Fibroblast of lung (primary cell): ENCODE measurements around the gene DCAF17. TPM values are rescaled to one million over a fixed set of nuclear protein-coding genes. Genes with fewer than 3 reads are reported as not detected.

Experiments
- DNase-seq, 2 donors: peaks; one replicate each; pipeline versions ENCODE4 v3.0.0 to v3.0.0-alpha.2; 2010; ENCODE audit warnings: low read depth in 2 of 2
- H2AFZ ChIP-seq: 2 replicates; pipeline ENCODE4 v1.5.1; 2012; ENCODE audit warnings: low read length, control low read depth, inconsistent platforms
- H3K27ac ChIP-seq: 2 replicates; pipeline ENCODE4 v1.5.1; 2011; ENCODE audit warnings: low read length, control low read depth; ENCODE audit not compliant: insufficient read depth
- H3K27me3 ChIP-seq: 2 replicates; pipeline ENCODE4 v1.5.1; 2011; ENCODE audit warnings: mild to moderate bottlenecking, low read length; ENCODE audit not compliant: control insufficient read depth, insufficient read depth
- H3K36me3 ChIP-seq: 2 replicates; pipeline ENCODE4 v1.5.1; 2011; ENCODE audit warnings: low read length; ENCODE audit not compliant: control insufficient read depth, insufficient read depth
- H3K4me1 ChIP-seq: 2 replicates; pipeline ENCODE4 v1.5.1; 2011; ENCODE audit warnings: low read length; ENCODE audit not compliant: control insufficient read depth, insufficient read depth; ENCODE audit errors: extremely low read depth
- H3K4me2 ChIP-seq: 2 replicates; pipeline ENCODE4 v1.5.1; 2011; ENCODE audit warnings: low read length, control low read depth; ENCODE audit not compliant: insufficient read depth; ENCODE audit errors: extremely low read depth
- H3K4me3 ChIP-seq, 4 experiments: fragments of 200-600 bp in 1 of 4; sonication (generic) in 1 of 4; replicated peaks in 1 of 4; 2 replicates each; pipeline ENCODE4 v1.5.1; 2011 to 2016; ENCODE audit warnings: low read length in 4 of 4, low read depth in 3 of 4, mild to moderate bottlenecking in 3 of 4, control low read depth in 2 of 4, inconsistent platforms in 1 of 4, mixed read lengths in 1 of 4; ENCODE audit not compliant: insufficient read depth in 1 of 4; ENCODE audit errors: control extremely low read depth in 1 of 4
- H3K79me2 ChIP-seq: 2 replicates; pipeline ENCODE4 v1.5.1; 2012; ENCODE audit warnings: mild to moderate bottlenecking, low read length, inconsistent platforms; ENCODE audit not compliant: control insufficient read depth, insufficient read depth
- H3K9ac ChIP-seq: 2 replicates; pipeline ENCODE4 v1.5.1; 2011; ENCODE audit warnings: mild to moderate bottlenecking, low read length, control low read depth; ENCODE audit not compliant: insufficient read depth
- H3K9me3 ChIP-seq: 2 replicates; pipeline ENCODE4 v1.5.1; 2012; ENCODE audit warnings: low read depth, low read length; ENCODE audit not compliant: control insufficient read depth, insufficient read depth
- H4K20me1 ChIP-seq: 2 replicates; pipeline ENCODE4 v1.5.1; 2011; ENCODE audit warnings: low read length; ENCODE audit not compliant: control insufficient read depth, insufficient read depth; ENCODE audit errors: extremely low read depth
- CTCF ChIP-seq, 2 donors: IDR thresholded peaks in 1 of 2; conservative IDR thresholded peaks in 1 of 2; 1 replicate in 1 of 2; 2 replicates in 1 of 2; pipeline ENCODE4 v1.5.1; 2011 to 2012; ENCODE audit warnings: low read length in 2 of 2, control low read depth in 1 of 2, inconsistent platforms in 1 of 2, low read depth in 1 of 2, mild to moderate bottlenecking in 1 of 2
- EZH2 ChIP-seq: IDR thresholded peaks from 2 replicates; pipeline ENCODE4 v1.5.1; 2012; ENCODE audit warnings: low read length, control low read depth, mild to moderate bottlenecking; ENCODE audit errors: missing control alignments
- polyA plus RNA-seq, 2 donors: library from polyadenylated mRNA; depleted of rRNA in 1 of 2; stranded (reverse) in 1 of 2; unstranded in 1 of 2; fragments of >200 nt; gene quantifications; 2 replicates each; pipeline ENCODE4 v1.2.1, GENCODE V29; 2011 to 2012; ENCODE audit warnings: missing spikeins in 1 of 2
- total RNA-seq: library from RNA; depleted of rRNA; stranded (reverse); fragments of >200 nt; gene quantifications from 2 replicates; pipeline ENCODE4 v1.2.1, GENCODE V29; 2014

DCAF17 gene
- total and polyA plus RNA-seq, 2 donors (not counting 1 experiment from before 2014, with no cell fraction given): 10.2 to 30.6 TPM

- Histone ChIP-seq H3K4me1 (no peaks in the 10 kb centered on the region), H3K9ac (no peak overlapping the region), H3K27ac (no peak overlapping the region), H2AFZ (no peak overlapping the region), H3K36me3 (no peaks in the 10 kb centered on the region), H3K9me3 (no peaks in the 10 kb centered on the region), H3K4me3 (no peak overlapping the region), H3K79me2 (no peaks in the 10 kb centered on the region), H3K4me2 (no peak overlapping the region), H4K20me1 (no peaks in the 10 kb centered on the region), H3K27me3 (no peaks in the 10 kb centered on the region)
- TF ChIP-seq EZH2: no peak
- no peak for TF ChIP-seq CTCF (conservative IDR thresholded peaks at IDR 0.05 in 1 of 2, IDR thresholded peaks at IDR 0.05 in 1 of 2; ENCODE audit: low read depth in 1 of 2, low read length in 2 of 2)
- DNase-seq: peak in 1 of 2 donors; percentile 46
Measured at GRCh38 chr2:171469176-171469575, 35.1 kb downstream of the DCAF17 start.

GRCh38 chr2:171470129-171470528 lies 36.1 kb downstream of the DCAF17 start:
- no peak for DNase-seq
- no peaks in the 10 kb centered on the region for H3K36me3 ChIP-seq
- no peak overlapping the region for H3K4me2 ChIP-seq
- no peaks in the 10 kb centered on the region for H3K4me1 ChIP-seq
- no peak overlapping the region for H2AFZ ChIP-seq
- no peaks in the 10 kb centered on the region for H3K79me2 ChIP-seq
- no peak overlapping the region for H3K4me3 ChIP-seq
- no peaks in the 10 kb centered on the region for H3K27me3 ChIP-seq
- H4K20me1 ChIP-seq: no peaks in the 10 kb centered on the region
- no peak overlapping the region for H3K9ac ChIP-seq
- no peaks in the 10 kb centered on the region for H3K9me3 ChIP-seq
- TF ChIP-seq EZH2: no peak
- no peak for TF ChIP-seq CTCF (conservative IDR thresholded peaks at IDR 0.05 in 1 of 2, IDR thresholded peaks at IDR 0.05 in 1 of 2; ENCODE audit: low read depth in 1 of 2, low read length in 2 of 2)
- no peak overlapping the region for H3K27ac ChIP-seq

- Histone ChIP-seq H3K36me3 (no peaks in the 10 kb centered on the region), H4K20me1 (no peaks in the 10 kb centered on the region), H3K9ac (no peak overlapping the region), H3K27ac (no peak overlapping the region), H3K27me3 (no peaks in the 10 kb centered on the region), H3K4me2 (no peak overlapping the region), H2AFZ (no peak overlapping the region), H3K4me3 (no peak overlapping the region), H3K79me2 (no peaks in the 10 kb centered on the region), H3K4me1 (no peaks in the 10 kb centered on the region), H3K9me3 (no peaks in the 10 kb centered on the region)
- TF ChIP-seq CTCF (conservative IDR thresholded peaks at IDR 0.05 in 1 of 2, IDR thresholded peaks at IDR 0.05 in 1 of 2; ENCODE audit: low read depth in 1 of 2, low read length in 2 of 2) (no peak), EZH2 (no peak)
- no peak for DNase-seq
Measured at GRCh38 chr2:171475979-171476378, 42.0 kb downstream of the DCAF17 start.
